AG10803 (cell line): Measurements from ENCODE around the gene SUFU.

Experiments used
- DNase-seq: peaks from one replicate; pipeline ENCODE4 v3.0.0; 2010; ENCODE audit warnings: low read depth
- H3K4me3 ChIP-seq: 2 replicates; pipeline ENCODE4 v1.5.1; 2011; ENCODE audit warnings: mild to moderate bottlenecking, low read length, control low read depth
- TF ChIP-seq, protein P1 (sequence below): conservative IDR thresholded peaks from 2 replicates; pipeline ENCODE4 v1.5.1; 2011; ENCODE audit warnings: mild to moderate bottlenecking, low read length, control low read depth, inconsistent platforms

The SUFU gene

DNA sequence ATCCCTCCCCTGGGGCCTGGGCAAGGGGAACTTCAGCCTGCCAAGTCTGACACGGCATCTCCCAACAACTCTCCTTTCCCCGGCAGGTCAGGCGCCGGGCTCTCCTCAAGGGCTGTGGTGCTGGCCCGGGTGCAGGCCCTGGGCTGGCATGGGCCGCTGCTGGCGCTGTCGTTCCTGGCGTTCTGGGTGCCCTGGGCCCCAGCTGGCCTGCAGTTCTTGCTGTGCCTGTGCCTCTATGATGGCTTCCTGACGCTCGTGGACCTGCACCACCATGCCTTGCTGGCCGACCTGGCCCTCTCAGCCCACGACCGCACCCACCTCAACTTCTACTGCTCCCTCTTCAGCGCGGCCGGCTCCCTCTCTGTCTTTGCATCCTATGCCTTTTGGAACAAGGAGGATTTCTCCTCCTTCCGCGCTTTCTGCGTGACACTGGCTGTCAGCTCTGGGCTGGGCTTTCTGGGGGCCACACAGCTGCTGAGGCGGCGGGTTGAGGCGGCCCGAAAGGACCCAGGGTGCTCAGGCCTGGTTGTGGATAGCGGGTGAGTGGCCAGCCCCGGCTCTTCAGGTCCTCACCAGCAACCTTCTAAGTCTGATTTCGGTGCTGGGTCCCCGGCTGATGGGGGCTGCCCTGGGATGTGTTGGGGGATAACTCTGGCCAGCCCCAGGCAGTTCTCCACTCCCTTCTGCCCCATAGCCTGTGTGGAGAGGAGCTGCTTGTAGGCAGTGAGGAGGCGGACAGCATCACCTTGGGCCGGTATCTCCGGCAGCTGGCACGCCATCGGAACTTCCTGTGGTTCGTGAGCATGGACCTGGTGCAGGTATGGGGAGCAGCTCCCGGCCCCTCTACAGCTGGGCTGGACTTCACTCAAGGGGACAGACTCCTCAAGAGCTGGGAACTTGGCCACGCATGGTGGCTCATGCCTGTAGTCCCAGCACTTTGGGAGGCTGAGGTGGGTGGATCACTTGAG is 32.9 kb upstream of the SUFU start:
- TF ChIP-seq, protein P1, sequence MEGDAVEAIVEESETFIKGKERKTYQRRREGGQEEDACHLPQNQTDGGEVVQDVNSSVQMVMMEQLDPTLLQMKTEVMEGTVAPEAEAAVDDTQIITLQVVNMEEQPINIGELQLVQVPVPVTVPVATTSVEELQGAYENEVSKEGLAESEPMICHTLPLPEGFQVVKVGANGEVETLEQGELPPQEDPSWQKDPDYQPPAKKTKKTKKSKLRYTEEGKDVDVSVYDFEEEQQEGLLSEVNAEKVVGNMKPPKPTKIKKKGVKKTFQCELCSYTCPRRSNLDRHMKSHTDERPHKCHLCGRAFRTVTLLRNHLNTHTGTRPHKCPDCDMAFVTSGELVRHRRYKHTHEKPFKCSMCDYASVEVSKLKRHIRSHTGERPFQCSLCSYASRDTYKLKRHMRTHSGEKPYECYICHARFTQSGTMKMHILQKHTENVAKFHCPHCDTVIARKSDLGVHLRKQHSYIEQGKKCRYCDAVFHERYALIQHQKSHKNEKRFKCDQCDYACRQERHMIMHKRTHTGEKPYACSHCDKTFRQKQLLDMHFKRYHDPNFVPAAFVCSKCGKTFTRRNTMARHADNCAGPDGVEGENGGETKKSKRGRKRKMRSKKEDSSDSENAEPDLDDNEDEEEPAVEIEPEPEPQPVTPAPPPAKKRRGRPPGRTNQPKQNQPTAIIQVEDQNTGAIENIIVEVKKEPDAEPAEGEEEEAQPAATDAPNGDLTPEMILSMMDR = no peak
- no peak for DNase-seq
- no peak overlapping the region for H3K4me3 ChIP-seq

DNA sequence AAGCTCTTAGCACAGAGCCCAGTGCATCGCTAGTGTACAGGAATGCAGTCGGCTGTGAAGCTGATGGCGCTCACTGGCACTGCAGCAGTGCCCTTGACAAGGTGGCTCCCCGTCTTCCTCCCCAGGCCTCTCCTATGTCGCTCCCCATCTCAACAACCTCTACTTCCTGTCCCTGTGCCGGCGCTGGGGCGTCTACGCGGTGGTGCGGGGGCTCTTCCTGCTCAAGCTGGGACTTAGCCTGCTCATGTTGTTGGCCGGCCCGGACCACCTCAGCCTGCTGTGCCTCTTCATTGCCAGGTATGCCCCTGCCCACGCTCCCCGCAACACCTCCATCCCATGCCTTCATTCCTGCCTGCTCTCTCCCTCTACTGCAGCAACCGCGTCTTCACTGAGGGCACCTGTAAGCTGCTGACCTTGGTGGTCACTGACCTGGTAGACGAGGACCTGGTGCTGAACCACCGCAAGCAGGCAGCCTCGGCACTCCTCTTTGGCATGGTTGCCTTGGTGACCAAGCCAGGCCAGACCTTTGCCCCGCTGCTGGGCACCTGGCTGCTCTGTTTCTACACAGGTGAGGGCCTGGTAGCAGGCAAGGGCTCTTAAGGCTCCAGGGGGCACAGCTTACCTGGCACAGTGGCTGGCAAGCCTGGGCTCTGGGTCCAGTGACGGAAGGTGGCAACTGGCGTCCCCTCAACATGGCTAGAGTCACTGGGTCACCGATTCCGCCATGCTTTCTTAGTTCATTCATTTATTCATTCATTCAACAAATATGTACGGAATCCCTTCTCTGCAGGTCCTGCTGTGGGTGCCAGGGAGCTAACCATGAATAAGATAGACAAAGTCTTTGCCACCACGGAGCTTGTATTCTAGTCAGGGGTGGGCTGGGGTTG is 30.1 kb upstream of the SUFU start:
- DNase-seq = no peak
- TF ChIP-seq, protein P1 = no peak
- H3K4me3 ChIP-seq = no peak overlapping the region

DNA sequence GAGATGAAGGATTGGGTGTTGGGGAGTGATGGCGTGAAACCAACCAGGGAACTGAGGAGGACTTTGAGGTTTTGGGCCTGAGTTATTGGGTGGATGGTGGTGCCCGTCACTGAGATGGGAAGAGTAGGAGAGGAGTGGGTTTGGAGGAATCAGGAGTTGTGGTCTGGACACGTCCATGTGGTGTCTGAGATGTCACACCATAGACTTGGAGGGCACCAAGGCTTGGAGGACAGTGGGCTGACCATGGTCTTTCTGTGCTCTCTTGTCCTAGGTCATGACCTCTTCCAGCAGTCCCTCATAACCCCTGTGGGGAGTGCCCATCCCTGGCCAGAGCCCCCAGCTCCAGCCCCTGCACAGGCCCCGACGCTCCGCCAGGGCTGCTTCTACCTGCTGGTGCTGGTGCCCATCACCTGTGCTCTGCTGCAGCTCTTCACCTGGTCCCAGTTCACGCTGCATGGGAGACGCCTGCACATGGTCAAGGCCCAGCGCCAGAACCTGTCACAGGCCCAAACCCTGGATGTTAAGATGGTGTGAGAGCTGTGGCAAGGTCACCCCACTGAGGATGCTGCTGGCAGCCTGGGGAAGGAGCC is 28.2 kb upstream of the SUFU start:
- TF ChIP-seq, protein P1 = no peak
- DNase-seq = no peak
- H3K4me3 ChIP-seq = no peak overlapping the region

DNA sequence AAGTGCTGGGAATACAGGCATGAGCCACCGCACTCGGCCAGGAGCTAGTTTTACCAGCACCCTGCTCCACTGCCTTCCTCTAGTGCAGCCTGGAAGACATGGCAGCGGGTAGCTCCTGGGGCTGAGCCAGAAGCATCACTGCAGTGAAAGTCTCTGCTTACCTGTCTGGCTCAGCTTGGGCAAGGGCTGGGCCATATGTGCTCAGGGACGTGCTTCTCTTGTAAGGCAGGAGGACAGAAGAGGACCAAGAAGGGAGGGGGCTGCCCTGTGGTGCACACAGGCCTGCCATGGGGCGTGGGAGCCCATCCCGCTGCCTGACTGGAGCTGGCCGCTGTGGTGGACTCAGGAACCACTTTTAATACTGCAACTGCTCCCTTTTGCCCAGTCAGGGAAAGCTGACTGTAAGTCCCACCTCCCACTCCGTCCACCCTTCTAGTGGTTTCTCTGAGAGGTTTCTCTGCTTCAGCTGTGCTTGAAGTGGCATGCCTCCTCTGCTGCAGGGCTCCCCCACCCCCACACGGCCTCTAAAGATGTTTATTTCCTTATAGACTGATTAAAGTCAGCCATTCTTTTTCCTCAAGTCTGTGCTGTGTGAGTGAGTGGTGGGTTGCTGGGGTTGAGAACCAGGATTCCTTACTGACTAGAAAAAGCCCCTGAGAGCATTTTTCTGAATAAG is 27.2 kb upstream of the SUFU start:
- TF ChIP-seq, protein P1 = no peak
- DNase-seq = no peak
- no peak overlapping the region for H3K4me3 ChIP-seq

- TF ChIP-seq, protein P1 = no peak
These were observed 24.1 kb upstream of the SUFU start for GRCh38 chr10:102479651-102480050.

DNA sequence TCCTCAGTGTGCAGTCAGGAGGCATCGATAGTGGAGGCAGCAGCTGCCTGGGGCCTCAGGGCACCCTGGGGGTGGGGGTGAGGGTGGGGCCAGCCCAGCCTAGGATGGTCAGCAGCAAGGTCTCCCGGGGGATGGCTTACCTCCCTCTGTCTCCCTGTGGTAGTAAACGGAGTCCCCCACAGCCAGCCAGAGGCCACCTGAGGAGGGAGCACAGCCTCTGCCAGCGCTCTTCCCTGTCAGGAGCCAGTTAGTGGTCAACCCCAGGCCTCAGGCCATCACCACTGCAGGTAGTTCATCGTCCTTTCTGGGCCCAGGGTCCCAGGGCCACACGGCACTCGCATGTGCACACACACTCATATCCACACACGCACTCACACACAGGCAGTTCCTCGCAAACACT is 23.4 kb upstream of the SUFU start:
- no peak for DNase-seq
- TF ChIP-seq, protein P1 = no peak
- no peak overlapping the region for H3K4me3 ChIP-seq

More at GRCh38 chr10:102479651-102480050, 24.1 kb upstream of the SUFU start:
- DNase-seq = no peak
- H3K4me3 ChIP-seq = no peak overlapping the region
